ENCODE results near the gene MRTFA.

MRTFA gene

GRCh38 chr22:40433416-40434090 lies 203.0 kb downstream of the MRTFA start:
- Histone ChIP-seq H3K36me3 (peaks cover 60% of the 10 kb centered on the region), H3K27me3 (no peaks in the 10 kb centered on the region), H3K4me1 (ENCODE audit: control insufficient read depth in 1 of 2, insufficient read depth in 1 of 2, low read depth in 1 of 2, low read length in 1 of 2) (peaks cover 43 to 49% of the 10 kb centered on the region in 2 experiments), H3K27ac (peak overlapping the region; percentile 45), H3K9me3 (no peaks in the 10 kb centered on the region), H3K4me3 (ENCODE audit: low read depth in 1 of 2, low read length in 1 of 2) (no peak overlapping the region)
- TF ChIP-seq CTCF (IDR thresholded peaks at IDR 0.05), result no peak

DNA sequence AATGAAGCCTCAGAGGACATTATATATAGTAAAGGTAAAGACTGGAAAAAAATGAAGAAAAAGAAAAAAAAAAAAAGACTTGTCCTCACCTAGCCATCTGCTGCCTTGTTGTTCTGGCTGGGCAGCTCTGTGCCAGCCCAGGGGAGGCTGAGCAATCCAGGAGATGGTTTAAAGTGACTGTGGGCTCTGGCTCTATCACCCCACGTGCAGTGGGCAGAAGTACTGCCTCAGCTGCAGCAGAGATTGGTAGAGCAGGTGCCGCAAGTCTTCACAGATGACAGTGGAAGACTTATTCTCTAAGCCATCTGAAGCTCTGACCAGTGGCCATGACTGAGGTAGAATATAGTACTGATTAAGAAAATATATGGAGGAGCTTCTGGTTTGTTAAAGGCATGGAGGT lies 203.9 kb downstream of the MRTFA start:
- Histone ChIP-seq H3K4me1 (ENCODE audit: control insufficient read depth in 1 of 2, insufficient read depth in 1 of 2, low read depth in 1 of 2, low read length in 1 of 2) (peaks cover 34 to 39% of the 10 kb centered on the region in 2 experiments), H3K27ac (peak overlapping the region; percentile 45), H3K27me3 (no peaks in the 10 kb centered on the region), H3K9me3 (no peaks in the 10 kb centered on the region), H3K36me3 (peaks cover 69% of the 10 kb centered on the region), H3K4me3 (ENCODE audit: low read depth in 1 of 2, low read length in 1 of 2) (no peak overlapping the region)
- no peak for TF ChIP-seq CTCF (IDR thresholded peaks at IDR 0.05)

DNA sequence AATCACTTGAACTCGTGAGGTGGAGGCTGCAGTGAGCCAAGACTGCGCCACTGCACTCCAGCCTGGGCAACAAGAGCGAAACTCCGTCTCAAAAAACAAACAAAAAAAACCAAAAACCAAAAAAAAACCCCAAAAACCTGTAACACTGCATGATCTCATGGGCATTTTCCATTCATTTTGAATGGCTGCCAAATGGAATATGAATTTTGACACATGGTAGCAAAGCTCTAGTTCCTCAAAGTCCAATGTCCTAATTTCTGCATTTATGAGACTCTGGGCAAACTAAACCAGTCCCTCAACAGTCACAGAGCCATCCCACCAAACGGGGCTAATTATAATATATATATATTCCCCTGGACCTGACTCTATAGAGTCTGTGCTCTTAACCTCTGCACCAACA lies 204.4 kb downstream of the MRTFA start:
- Histone ChIP-seq H3K9me3 (no peaks in the 10 kb centered on the region), H3K4me3 (ENCODE audit: low read depth in 1 of 2, low read length in 1 of 2) (no peak overlapping the region), H3K27me3 (no peaks in the 10 kb centered on the region), H3K27ac (peak overlapping the region; percentile 45), H3K36me3 (peaks cover 74% of the 10 kb centered on the region), H3K4me1 (ENCODE audit: control insufficient read depth in 1 of 2, insufficient read depth in 1 of 2, low read depth in 1 of 2, low read length in 1 of 2) (peaks cover 29 to 35% of the 10 kb centered on the region in 2 experiments)
- no peak for TF ChIP-seq CTCF (IDR thresholded peaks at IDR 0.05)

DNA sequence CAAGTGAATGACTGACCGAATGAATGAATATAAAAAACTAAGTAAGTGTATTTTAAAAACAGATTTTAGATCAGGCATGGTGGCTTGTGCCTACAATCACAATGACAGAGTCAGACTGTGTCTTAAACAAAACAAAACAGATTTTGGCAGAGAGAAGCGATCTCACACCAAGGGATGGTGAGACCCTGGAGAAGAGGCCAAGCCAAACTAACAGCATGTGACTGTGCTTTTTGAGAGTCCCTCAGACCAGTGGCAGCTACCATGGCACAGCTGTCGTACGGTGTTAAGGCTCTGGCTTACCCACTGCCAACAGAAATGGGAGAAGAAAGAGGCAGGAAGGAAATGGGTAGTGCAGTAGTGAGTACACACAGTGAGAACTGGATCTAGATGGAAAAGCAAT lies 205.5 kb downstream of the MRTFA start:
- Histone ChIP-seq H3K4me1 (ENCODE audit: control insufficient read depth in 1 of 2, insufficient read depth in 1 of 2, low read depth in 1 of 2, low read length in 1 of 2) (peaks cover 20 to 23% of the 10 kb centered on the region in 2 experiments), H3K4me3 (ENCODE audit: low read depth in 1 of 2, low read length in 1 of 2) (no peak overlapping the region), H3K9me3 (no peaks in the 10 kb centered on the region), H3K27me3 (no peaks in the 10 kb centered on the region), H3K27ac (peak overlapping the region; percentile 45), H3K36me3 (peaks cover 86% of the 10 kb centered on the region)
- no peak for TF ChIP-seq CTCF (IDR thresholded peaks at IDR 0.05)

GRCh38 chr22:40429481-40429880 lies 207.0 kb downstream of the MRTFA start:
- no peak overlapping the region for H3K4me3 ChIP-seq (ENCODE audit: low read depth in 1 of 2, low read length in 1 of 2)
- TF ChIP-seq CTCF (IDR thresholded peaks at IDR 0.05), result no peak
- H3K27ac ChIP-seq, result peak overlapping the region; percentile 9
- peaks cover 91% of the 10 kb centered on the region for H3K36me3 ChIP-seq
- no peaks in the 10 kb centered on the region for H3K27me3 ChIP-seq
- peaks cover 5 to 8% of the 10 kb centered on the region in 2 experiments for H3K4me1 ChIP-seq (ENCODE audit: control insufficient read depth in 1 of 2, insufficient read depth in 1 of 2, low read depth in 1 of 2, low read length in 1 of 2)
- no peaks in the 10 kb centered on the region for H3K9me3 ChIP-seq
